Panc1 (cell line): ENCODE data around the gene SLC6A7.

Experiments
- REST ChIP-seq, 2 experiments: IDR thresholded peaks; 2 replicates each; pipeline ENCODE4 v1.6.1; 2011 to 2012; ENCODE audit warnings: low read depth in 2 of 2, control low read depth in 1 of 2, low read length in 1 of 2, mild to moderate bottlenecking in 1 of 2, moderate library complexity in 1 of 2; ENCODE audit not compliant: insufficient read depth in 1 of 2
- TF ChIP-seq, protein P1 (sequence below): fragments of 450-650 bp; IDR thresholded peaks from 2 replicates; pipeline ENCODE4 v1.5.1; 2017; ENCODE audit warnings: mild to moderate bottlenecking

DNA sequence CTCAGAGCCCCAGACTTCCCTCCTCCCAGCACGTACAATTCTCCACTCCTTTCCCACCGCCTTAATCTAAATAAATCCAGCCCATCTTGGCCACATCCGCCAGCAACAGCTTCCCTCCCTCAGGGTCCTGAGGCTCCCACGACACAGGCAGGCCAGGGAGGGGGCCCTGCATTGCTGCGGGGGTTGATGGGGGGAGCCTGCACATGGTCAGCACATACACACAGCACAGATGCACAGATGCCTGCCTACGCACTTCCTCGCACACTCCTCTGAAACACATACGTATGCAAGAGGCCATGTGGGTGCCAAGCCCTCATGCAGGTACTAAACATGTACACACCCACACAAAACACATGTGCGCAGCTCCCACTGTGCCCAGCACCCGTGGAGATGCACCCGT is 49.0 kb upstream of the SLC6A7 start:
- TF ChIP-seq, protein P1, sequence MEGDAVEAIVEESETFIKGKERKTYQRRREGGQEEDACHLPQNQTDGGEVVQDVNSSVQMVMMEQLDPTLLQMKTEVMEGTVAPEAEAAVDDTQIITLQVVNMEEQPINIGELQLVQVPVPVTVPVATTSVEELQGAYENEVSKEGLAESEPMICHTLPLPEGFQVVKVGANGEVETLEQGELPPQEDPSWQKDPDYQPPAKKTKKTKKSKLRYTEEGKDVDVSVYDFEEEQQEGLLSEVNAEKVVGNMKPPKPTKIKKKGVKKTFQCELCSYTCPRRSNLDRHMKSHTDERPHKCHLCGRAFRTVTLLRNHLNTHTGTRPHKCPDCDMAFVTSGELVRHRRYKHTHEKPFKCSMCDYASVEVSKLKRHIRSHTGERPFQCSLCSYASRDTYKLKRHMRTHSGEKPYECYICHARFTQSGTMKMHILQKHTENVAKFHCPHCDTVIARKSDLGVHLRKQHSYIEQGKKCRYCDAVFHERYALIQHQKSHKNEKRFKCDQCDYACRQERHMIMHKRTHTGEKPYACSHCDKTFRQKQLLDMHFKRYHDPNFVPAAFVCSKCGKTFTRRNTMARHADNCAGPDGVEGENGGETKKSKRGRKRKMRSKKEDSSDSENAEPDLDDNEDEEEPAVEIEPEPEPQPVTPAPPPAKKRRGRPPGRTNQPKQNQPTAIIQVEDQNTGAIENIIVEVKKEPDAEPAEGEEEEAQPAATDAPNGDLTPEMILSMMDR = no peak
- TF ChIP-seq REST (IDR thresholded peaks at IDR 0.05; ENCODE audit: insufficient read depth in 1 of 2, low read depth in 2 of 2, low read length in 1 of 2) = no peak
